GM12873 (cell line): ENCODE measurements around the gene WSB2.

Experiments
- TF ChIP-seq, protein P1 (sequence below): IDR thresholded peaks from 2 replicates; pipeline ENCODE4 v1.5.1; 2012; ENCODE audit warnings: low read depth, mild to moderate bottlenecking, moderate library complexity, low read length, control low read depth; ENCODE audit not compliant: insufficient read depth; ENCODE audit errors: missing control alignments

The WSB2 gene

GRCh38 chr12:118061011-118061872 is at the start of gene WSB2:
Gene WSB2, minus strand, starts transcription at chr12:118061179. Its CDS starts 131 bp downstream, at chr12:118061048.
- TF ChIP-seq, protein P1, sequence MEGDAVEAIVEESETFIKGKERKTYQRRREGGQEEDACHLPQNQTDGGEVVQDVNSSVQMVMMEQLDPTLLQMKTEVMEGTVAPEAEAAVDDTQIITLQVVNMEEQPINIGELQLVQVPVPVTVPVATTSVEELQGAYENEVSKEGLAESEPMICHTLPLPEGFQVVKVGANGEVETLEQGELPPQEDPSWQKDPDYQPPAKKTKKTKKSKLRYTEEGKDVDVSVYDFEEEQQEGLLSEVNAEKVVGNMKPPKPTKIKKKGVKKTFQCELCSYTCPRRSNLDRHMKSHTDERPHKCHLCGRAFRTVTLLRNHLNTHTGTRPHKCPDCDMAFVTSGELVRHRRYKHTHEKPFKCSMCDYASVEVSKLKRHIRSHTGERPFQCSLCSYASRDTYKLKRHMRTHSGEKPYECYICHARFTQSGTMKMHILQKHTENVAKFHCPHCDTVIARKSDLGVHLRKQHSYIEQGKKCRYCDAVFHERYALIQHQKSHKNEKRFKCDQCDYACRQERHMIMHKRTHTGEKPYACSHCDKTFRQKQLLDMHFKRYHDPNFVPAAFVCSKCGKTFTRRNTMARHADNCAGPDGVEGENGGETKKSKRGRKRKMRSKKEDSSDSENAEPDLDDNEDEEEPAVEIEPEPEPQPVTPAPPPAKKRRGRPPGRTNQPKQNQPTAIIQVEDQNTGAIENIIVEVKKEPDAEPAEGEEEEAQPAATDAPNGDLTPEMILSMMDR: no peak

DNA sequence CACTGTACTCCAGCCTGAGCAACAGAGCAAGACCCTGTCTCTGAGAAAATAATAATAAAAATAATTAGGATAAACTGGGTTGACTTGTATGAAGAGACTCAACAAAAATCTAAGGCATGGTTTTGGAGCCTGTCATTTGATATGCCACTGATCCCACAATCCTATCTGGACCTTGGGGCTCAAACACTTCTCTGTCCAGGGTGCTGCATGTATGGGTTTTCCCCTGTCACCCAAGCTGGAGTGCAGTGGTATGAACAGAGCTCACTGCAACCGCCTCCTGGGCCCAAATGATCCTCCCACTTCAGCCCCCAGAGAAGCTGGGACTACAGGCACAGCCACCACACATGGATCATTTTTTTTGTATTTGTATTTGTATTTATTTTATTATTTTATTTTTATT is 48.1 kb upstream of the WSB2 start:
- TF ChIP-seq, protein P1: no peak

- TF ChIP-seq, protein P1: no peak
Observed at GRCh38 chr12:118107694-118108093, 46.7 kb upstream of the WSB2 start.

DNA sequence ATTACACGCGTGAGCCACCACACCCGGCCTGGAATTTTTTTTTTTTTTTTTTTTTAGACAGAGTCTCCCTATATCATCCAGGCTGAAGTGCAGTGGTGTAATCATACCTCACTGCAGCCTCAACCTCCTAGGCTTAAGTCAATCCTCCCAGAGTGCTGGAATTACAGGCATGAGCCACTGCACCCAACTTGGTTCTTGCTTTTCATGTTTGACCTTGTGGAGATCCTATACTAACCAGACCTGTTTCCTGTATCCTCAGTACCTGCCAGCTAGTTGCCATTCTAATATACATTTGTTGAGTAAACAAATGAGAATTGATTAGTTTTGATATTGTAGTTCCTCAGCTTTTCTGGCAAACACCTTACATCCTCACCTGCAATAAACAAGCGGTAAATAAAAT is 46.0 kb upstream of the WSB2 start:
- TF ChIP-seq, protein P1: no peak

DNA sequence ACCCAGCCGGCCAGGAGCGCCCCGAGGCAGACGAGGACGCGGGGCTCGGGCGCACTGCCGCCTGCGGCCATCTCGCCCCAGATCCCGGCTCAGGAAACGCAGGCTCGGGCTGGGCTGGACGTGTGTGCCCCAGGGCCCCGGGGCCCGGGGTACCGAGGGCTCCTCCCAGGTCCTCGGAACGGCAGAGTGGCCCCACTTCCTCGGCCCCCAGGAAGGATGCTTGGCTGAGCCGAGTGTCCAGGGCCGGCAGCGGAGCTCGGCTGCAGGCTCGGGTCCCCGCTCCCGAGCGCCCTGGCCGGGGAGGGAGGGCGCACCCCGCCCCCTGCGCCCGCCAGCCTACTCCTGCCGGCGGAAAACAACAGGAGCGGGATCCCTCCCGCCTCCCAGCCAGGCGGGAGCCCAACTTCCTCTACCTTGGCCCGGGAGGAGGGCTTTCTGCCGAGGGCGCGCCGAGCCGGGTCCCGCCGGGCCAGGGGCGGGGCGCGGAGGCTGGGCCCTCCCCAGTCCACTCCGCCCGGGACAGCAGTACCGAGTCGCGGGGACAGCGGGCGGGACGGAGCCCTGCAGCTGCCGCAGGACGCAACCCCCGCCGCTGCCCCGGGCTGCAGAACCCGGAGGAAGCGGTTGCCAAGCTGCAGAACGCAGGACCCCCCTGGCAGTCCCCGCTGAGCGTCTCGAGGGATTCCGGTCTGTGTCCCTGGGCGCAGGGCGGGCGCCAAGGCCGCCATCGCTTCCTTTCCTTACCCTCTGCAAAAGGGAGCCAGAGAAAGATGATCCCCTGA is 42.8 kb upstream of the WSB2 start, which contains the start of gene VSIG10:
Gene VSIG10, minus strand, starts transcription at position 411 of the 782 bp plus-strand sequence. Its CDS starts 340 bp downstream, at position 71.
- TF ChIP-seq, protein P1: no peak

DNA sequence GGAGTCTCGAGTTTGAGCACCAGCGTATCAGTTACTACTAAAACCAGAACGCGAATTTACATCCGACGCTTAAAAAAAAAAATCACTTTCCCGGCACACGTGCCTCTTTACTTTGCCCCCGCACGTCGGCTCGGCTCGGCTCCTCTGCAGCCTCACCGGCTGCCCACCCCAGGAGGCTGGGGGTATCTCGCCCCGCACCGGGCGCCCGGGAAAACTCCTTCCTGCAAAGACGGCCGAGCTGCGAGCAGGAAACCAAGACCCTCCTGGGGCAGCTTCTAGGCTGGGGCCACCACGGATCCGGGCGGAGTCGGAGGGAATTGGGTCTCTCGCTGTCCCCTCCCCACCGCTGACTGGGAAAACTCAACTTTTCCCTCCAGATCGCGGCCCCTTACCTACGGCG is 42.2 kb upstream of the WSB2 start:
- TF ChIP-seq, protein P1: no peak

DNA sequence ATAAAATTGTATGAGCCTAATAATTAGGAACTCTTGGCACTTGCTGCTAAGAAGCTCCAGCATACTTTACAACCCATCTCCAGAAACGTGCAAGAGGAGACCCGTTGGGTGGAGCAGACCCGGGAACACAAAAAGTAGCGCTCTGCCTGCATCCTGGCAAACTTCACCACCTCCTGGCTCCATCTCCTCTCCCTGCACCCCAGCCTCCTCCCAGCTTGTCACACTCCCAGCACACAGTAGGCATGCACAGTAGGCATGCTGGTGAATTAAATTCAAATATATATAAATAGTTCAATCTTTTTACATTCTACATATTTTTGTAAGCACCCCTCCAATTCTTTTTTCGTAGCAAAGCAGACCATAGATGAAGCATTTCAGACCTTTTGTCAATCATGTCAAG is 41.6 kb upstream of the WSB2 start:
- TF ChIP-seq, protein P1: no peak
